Mesothelial cell of epicardium (in vitro differentiated cells): ENCODE results near the gene TBX19. TPM values are rescaled to one million over a fixed set of nuclear protein-coding genes. Genes with fewer than 3 reads are reported as not detected.

Experiments used
- DNase-seq, 2 experiments: peaks; one replicate each; pipeline ENCODE4 v3.0.0; 2021; ENCODE audit warnings: low spot score in 2 of 2; ENCODE audit not compliant: unreplicated experiment in 2 of 2
- H3K27ac Mint-ChIP-seq: 2 replicates; pipeline ENCODE4 v1.8.0; 2021; ENCODE audit warnings: mixed read lengths
- H3K27me3 Mint-ChIP-seq: 2 replicates; pipeline ENCODE4 v1.8.0; 2021; ENCODE audit warnings: low read depth, mixed read lengths
- H3K36me3 Mint-ChIP-seq: 2 replicates; pipeline ENCODE4 v1.8.0; 2021; ENCODE audit warnings: mixed read lengths
- H3K4me1 Mint-ChIP-seq: 2 replicates; pipeline ENCODE4 v1.8.0; 2021; ENCODE audit warnings: mixed read lengths
- H3K4me3 Mint-ChIP-seq: 2 replicates; pipeline ENCODE4 v1.8.0; 2021; ENCODE audit warnings: mild to moderate bottlenecking, moderate library complexity, mixed read lengths
- H3K9me3 Mint-ChIP-seq: 2 replicates; pipeline ENCODE4 v1.8.0; 2021; ENCODE audit warnings: mixed read lengths
- total RNA-seq: library from RNA; stranded (reverse); gene quantifications from 3 replicates; pipeline ENCODE4 v1.2.1, GENCODE V29; 2021
- TF ChIP-seq, protein P1 (sequence below): fragments of 200-600 bp; sonication (generic); IDR thresholded peaks from one replicate; pipeline ENCODE4 v1.5.0; 2021; ENCODE audit warnings: antibody characterized with exemption; ENCODE audit not compliant: unreplicated experiment

TBX19 gene
- 2.4 to 2.9 TPM (median 2.6 TPM) in 3 replicates for total RNA-seq

GRCh38 chr1:168280296-168280927, at the start of gene TBX19:
TSS of gene TBX19 (plus strand) at chr1:168280877. CDS start at chr1:168281091, 214 bp downstream.
- H3K4me3 Mint-ChIP-seq: no peak within 1 kb of the TSS
- TF ChIP-seq, protein P1, sequence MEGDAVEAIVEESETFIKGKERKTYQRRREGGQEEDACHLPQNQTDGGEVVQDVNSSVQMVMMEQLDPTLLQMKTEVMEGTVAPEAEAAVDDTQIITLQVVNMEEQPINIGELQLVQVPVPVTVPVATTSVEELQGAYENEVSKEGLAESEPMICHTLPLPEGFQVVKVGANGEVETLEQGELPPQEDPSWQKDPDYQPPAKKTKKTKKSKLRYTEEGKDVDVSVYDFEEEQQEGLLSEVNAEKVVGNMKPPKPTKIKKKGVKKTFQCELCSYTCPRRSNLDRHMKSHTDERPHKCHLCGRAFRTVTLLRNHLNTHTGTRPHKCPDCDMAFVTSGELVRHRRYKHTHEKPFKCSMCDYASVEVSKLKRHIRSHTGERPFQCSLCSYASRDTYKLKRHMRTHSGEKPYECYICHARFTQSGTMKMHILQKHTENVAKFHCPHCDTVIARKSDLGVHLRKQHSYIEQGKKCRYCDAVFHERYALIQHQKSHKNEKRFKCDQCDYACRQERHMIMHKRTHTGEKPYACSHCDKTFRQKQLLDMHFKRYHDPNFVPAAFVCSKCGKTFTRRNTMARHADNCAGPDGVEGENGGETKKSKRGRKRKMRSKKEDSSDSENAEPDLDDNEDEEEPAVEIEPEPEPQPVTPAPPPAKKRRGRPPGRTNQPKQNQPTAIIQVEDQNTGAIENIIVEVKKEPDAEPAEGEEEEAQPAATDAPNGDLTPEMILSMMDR: no peak
- no peaks in the 10 kb centered on the region for H3K27me3 Mint-ChIP-seq
- H3K4me1 Mint-ChIP-seq: peaks cover 13% of the 10 kb centered on the region
- peaks cover 21% of the 10 kb centered on the region for H3K9me3 Mint-ChIP-seq
- no peak within 1 kb of the TSS for H3K27ac Mint-ChIP-seq
- no peak for DNase-seq
- H3K36me3 Mint-ChIP-seq: peaks cover 13% of the 10 kb centered on the region

DNA sequence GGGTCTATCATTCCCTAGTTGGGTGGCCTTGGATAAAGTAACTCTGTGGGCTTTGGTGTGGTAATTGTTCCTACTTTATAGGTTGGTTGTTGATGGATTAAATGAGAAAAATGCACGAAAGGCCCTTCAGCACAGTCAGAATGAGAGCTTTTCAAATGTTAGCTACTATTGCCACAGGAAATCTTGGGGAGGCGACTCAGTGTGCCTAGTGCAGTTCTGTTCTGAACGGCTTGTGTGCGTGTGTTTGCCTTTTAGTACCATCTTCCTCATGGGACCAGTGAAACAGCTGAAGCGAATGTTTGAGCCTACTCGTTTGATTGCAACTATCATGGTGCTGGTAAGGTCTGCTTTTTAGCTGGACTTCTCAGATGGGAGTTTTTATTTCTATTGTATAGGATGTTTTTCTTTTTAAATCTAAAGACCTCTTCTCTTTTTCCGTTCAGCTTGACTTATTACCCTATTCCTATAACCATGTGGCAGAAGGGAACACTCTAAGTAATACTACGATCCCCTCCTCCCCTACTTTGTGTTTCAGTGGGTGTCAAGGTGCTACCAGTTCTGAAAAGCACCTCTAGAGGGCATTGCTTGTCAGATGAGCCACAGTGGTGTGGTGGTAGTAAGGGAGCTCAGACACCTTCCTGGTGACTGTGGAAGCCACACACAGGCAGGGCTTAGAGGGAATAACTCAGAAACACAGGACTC, 45.7 kb upstream of the TBX19 start:
- no peaks in the 10 kb centered on the region for H3K27me3 Mint-ChIP-seq
- H3K4me3 Mint-ChIP-seq: no peak overlapping the region
- no peaks in the 10 kb centered on the region for H3K4me1 Mint-ChIP-seq
- peaks cover 42% of the 10 kb centered on the region for H3K36me3 Mint-ChIP-seq
- H3K27ac Mint-ChIP-seq: no peak overlapping the region
- H3K9me3 Mint-ChIP-seq: no peaks in the 10 kb centered on the region
- DNase-seq: no peak
- TF ChIP-seq, protein P1: peak; percentile 15

GRCh38 chr1:168235548-168235885, 45.2 kb upstream of the TBX19 start:
- Mint-ChIP-seq H3K36me3 (peaks cover 47% of the 10 kb centered on the region), H3K27me3 (no peaks in the 10 kb centered on the region), H3K9me3 (no peaks in the 10 kb centered on the region), H3K4me3 (no peak overlapping the region), H3K27ac (no peak overlapping the region), H3K4me1 (no peaks in the 10 kb centered on the region)
- TF ChIP-seq, protein P1: no peak
- DNase-seq: no peak

GRCh38 chr1:168235937-168236336, 44.7 kb upstream of the TBX19 start:
- no peak overlapping the region for H3K27ac Mint-ChIP-seq
- no peaks in the 10 kb centered on the region for H3K9me3 Mint-ChIP-seq

DNA sequence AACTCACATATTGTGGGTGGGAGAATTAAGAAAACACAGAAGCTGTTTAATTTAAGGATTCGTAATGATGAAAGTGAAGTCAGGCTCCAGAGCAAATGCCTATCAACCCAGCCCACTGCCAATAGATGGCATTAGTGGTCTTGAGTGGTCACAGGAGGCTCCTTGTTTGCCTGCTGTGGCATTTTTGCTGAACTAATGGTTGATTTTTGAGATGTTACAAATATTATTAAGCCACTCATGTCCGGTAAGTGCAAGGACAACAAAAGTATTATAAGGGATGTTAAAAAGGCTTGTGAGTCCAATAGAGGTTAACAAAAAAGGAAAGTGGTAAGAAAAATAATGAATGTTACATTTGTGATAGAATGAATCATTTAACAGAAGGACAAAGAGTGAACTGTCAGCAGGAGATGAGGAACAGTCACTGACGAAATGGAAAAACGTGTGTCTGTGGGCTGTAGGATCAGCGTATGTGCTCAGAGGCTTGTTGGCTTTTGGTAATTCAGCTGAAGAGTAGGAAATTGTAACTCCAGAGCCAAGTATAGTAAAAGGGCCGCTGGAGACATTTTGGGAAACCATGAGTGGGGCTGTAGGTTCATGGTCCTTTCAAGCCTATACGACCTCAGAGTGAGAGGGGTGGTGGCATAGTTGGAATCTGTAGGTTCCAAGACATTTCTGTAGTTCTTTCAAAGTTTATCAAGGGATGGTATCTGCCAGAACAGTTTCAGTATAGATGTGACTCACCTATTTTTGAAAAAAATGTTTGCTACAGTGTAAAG, 43.7 kb upstream of the TBX19 start:
- Mint-ChIP-seq H3K9me3 (no peaks in the 10 kb centered on the region), H3K27me3 (no peaks in the 10 kb centered on the region), H3K27ac (no peak overlapping the region), H3K4me1 (no peaks in the 10 kb centered on the region), H3K36me3 (peaks cover 57% of the 10 kb centered on the region), H3K4me3 (no peak overlapping the region)
- TF ChIP-seq, protein P1: no peak
- no peak for DNase-seq

More at GRCh38 chr1:168235937-168236336, 44.7 kb upstream of the TBX19 start:
- TF ChIP-seq, protein P1: no peak
- Mint-ChIP-seq H3K36me3 (peaks cover 49% of the 10 kb centered on the region), H3K4me3 (no peak overlapping the region), H3K4me1 (no peaks in the 10 kb centered on the region), H3K27me3 (no peaks in the 10 kb centered on the region)
- no peak for DNase-seq
